Ovary (tissue), 9 donors: ENCODE data around the gene ADAMTSL3. TPM values are rescaled to one million over a fixed set of nuclear protein-coding genes. Genes with fewer than 3 reads are reported as not detected.

Experiments
- DNase-seq, 5 donors: peaks; one replicate each; pipeline ENCODE4 v3.0.0-alpha.2; 2019 to 2020
- H3K27ac ChIP-seq, 2 donors: fragments of 200-600 bp; one replicate each; pipeline versions ENCODE4 v1.5.1 to v1.8.0; 2019 to 2022
- H3K27me3 ChIP-seq: fragments of 200-600 bp; one replicate; pipeline ENCODE4 v1.8.0; 2022
- H3K36me3 ChIP-seq: fragments of 200-600 bp; sonication (generic); one replicate; pipeline ENCODE4 v1.5.1; 2019
- H3K4me1 ChIP-seq: one replicate; pipeline ENCODE4 v1.8.1; 2013; ENCODE audit warnings: mild to moderate bottlenecking, moderate library complexity; ENCODE audit not compliant: insufficient read depth
- H3K4me3 ChIP-seq: fragments of 200-600 bp; sonication (generic); one replicate; pipeline ENCODE4 v1.5.1; 2017
- H3K9me3 ChIP-seq, 2 donors: fragments of 200-600 bp in 1 of 2; sonication (generic) in 1 of 2; one replicate each; pipeline versions ENCODE4 v1.5.1 to v1.8.1; 2013 to 2019; ENCODE audit warnings: mild to moderate bottlenecking in 1 of 2, moderate library complexity in 1 of 2
- EP300 ChIP-seq: sonication (generic); formaldehyde crosslinking; IDR thresholded peaks from one replicate; pipeline ENCODE4 v1.6.1; 2017; ENCODE audit warnings: antibody characterized with exemption
- POLR2A ChIP-seq: fragments of 450-650 bp; IDR thresholded peaks from one replicate; pipeline ENCODE4 v1.6.1; 2017; ENCODE audit warnings: antibody characterized with exemption, mild to moderate bottlenecking, moderate library complexity
- whole genome bisulfite sequencing, 3 donors: extraction: QIAGEN DNeasy Blood & Tissue Kit in 1 of 3; methylation state at CpG; one replicate each; pipeline versions ENCODE4 v1.1.5 to v1.1.7; 2013 to 2017; 5-methylcytosine and 5-hydroxymethylcytosine counted together
- intact Hi-C, 4 donors: fragments of 100-400 bp; cut with DNase I; formaldehyde crosslinking; loops; one replicate each; pipeline versions ENCODE4 v1.11.0 to v1.15.1; 2022 to 2023
- polyA plus RNA-seq, 2 donors: library from polyadenylated mRNA; stranded (reverse); fragments of 200-250 nt in 1 of 2; fragments of 350-450 nt in 1 of 2; fragmentation: Illumina TruSeq in 1 of 2; extraction: RNeasy Lipid Tissue Mini Kit (QIAGEN cat#74804) in 1 of 2; gene quantifications; one replicate each; pipeline ENCODE4 v1.2.3, GENCODE V29; 2013 to 2014
- total RNA-seq, 7 donors: library from RNA; depleted of rRNA in 2 of 7; stranded (reverse); fragments of >200 nt in 2 of 7; fragmentation: NEBNext Ultra II Directional in 3 of 7; extraction: Animal tissue kit (Norgen Biotek cat#: 25700) in 3 of 7; gene quantifications; one replicate each; pipeline versions ENCODE4 v1.1.0 to v1.2.4, GENCODE V29; 2016 to 2023
- TF ChIP-seq, protein P1 (sequence below), 3 donors: fragments of 450-650 bp in 2 of 3; fragments of 200-600 bp in 1 of 3; IDR thresholded peaks; one replicate each; pipeline versions ENCODE4 v1.5.1 to v1.8.0; 2016 to 2022; ENCODE audit warnings: antibody characterized with exemption in 3 of 3, mild to moderate bottlenecking in 1 of 3
- donor health status: DM: no; HTN: no; CAD: no; lungs with moderate emphysema.
- donor health status: DM: no; HTN: no; CAD: no.
- donor health status: Bipolar disorder and iron deficiency.
- donor health status: DM: yes; HTN: yes; CAD: no.
- donor health status: DM: no; HTN: no; CAD: no.
- donor health status: DM: yes; HTN: yes; CAD: no.

The ADAMTSL3 gene
- total and polyA plus RNA-seq, 9 donors, result 0.96 to 9.0 (median 3.7) TPM

DNA sequence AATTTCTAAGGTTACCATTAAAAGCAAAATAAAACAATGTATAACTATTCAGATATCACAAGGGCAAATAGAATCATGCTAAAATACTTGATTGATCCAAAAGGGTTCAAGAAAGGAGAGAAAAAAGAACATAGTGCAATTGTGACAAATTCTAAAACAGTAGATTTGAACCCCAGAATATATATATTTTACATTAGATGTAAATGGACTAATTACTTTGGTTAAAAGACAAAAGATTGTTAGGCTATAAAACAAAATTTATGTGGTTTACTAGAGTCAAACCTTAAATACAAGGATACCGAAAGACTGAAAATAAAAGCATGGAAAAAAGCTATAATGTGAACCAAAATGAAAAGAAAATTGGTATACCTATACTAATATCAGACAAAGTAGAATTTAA is 129.3 kb downstream of the ADAMTSL3 start:
- TF ChIP-seq, protein P1, sequence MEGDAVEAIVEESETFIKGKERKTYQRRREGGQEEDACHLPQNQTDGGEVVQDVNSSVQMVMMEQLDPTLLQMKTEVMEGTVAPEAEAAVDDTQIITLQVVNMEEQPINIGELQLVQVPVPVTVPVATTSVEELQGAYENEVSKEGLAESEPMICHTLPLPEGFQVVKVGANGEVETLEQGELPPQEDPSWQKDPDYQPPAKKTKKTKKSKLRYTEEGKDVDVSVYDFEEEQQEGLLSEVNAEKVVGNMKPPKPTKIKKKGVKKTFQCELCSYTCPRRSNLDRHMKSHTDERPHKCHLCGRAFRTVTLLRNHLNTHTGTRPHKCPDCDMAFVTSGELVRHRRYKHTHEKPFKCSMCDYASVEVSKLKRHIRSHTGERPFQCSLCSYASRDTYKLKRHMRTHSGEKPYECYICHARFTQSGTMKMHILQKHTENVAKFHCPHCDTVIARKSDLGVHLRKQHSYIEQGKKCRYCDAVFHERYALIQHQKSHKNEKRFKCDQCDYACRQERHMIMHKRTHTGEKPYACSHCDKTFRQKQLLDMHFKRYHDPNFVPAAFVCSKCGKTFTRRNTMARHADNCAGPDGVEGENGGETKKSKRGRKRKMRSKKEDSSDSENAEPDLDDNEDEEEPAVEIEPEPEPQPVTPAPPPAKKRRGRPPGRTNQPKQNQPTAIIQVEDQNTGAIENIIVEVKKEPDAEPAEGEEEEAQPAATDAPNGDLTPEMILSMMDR (IDR thresholded peaks at IDR 0.05), result no peak
- TF ChIP-seq EP300, result no peak
- no peak for TF ChIP-seq POLR2A
- intact Hi-C loops, result no loop called here
- Histone ChIP-seq H3K4me1 (no peaks in the 10 kb centered on the region), H3K4me3 (no peak overlapping the region), H3K27me3 (no peaks in the 10 kb centered on the region), H3K9me3 (no peaks in the 10 kb centered on the region), H3K27ac (no peak overlapping the region), H3K36me3 (no peaks in the 10 kb centered on the region)
- 94 to 98% (median 97%) methylated on average over 1 of the region's 1 CpG for WGBS, 3 donors
- DNase-seq, result no peak

DNA sequence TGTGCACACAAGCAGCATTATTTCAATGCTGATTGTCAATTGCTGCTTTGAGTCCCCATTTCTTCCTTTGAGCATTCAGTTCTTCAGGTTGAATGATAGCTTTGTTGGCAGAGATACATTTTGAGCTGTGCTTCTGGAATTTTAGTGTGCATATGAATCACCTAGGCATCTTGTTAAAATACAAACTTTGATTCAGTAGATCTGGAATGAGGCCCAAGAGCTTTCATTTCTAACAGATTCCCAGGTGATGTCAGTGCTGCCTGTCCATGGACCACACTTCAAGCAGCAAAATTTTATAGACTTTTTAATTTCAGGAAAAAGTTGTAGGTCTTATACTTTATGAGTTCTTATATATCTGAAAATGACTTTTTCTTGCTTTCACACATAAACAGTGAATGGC is 131.1 kb downstream of the ADAMTSL3 start:
- Histone ChIP-seq H3K9me3 (no peaks in the 10 kb centered on the region), H3K27me3 (no peaks in the 10 kb centered on the region), H3K36me3 (no peaks in the 10 kb centered on the region), H3K4me3 (no peak overlapping the region), H3K27ac (no peak overlapping the region), H3K4me1 (no peaks in the 10 kb centered on the region)
- DNase-seq, result no peak
- TF ChIP-seq, protein P1 (IDR thresholded peaks at IDR 0.05), result no peak
- TF ChIP-seq EP300 (no peak), POLR2A (no peak)
- intact Hi-C loops, result no loop called here

DNA sequence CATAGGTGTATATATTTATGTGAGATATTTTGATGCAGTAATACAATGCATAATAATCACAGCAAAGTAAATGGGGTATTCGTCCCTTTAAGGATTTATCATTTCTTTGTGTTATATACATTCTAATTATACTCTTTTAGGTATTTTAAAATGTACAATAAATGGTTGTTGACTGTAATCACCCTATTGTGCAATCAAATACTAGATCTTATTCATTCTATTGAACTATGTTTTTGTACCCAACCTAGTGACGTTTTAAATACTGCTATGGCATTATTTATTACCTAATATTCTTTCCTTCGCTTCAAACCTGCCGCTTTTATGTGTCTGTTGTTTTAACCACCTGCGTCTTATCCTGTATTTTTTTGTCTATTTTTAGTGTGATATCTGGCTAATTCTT is 132.4 kb downstream of the ADAMTSL3 start:
- 84 to 86% (median 85%) methylated on average over 5 of the region's 5 CpGs for WGBS, 3 donors

DNA sequence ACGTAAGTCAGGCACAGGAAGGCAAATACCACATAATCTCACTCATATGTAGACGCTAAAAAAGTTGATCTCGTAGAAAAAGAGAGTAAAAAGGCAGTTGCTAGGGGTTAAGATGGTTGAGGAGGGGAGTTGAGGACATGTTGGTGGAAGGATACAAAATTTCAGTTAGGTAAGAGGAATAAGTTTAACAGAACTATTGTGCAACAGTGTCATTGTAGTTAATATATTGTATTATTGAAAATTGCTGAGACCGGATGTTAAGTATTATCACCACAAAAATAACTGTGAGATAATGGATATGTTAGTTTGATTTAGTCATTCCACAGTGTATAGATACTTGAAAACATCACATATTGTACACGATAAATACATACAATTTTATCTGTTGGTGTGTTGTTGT is 139.1 kb downstream of the ADAMTSL3 start:
- Histone ChIP-seq H3K4me3 (no peak overlapping the region), H3K27ac (no peak overlapping the region), H3K27me3 (no peaks in the 10 kb centered on the region), H3K36me3 (no peaks in the 10 kb centered on the region), H3K4me1 (no peaks in the 10 kb centered on the region), H3K9me3 (no peaks in the 10 kb centered on the region)
- TF ChIP-seq POLR2A (no peak), EP300 (no peak)
- TF ChIP-seq, protein P1 (IDR thresholded peaks at IDR 0.05), result no peak
- DNase-seq, result no peak
- WGBS, 3 donors, result 92 to 94% (median 94%) methylated on average over 5 of the region's 5 CpGs
- intact Hi-C loops, result no loop called here

More for the DNA sequence above, 132.4 kb downstream of the ADAMTSL3 start:
- intact Hi-C loops, result no loop called here
- Histone ChIP-seq H3K4me3 (no peak overlapping the region), H3K4me1 (no peaks in the 10 kb centered on the region), H3K9me3 (no peaks in the 10 kb centered on the region), H3K27ac (no peak overlapping the region), H3K27me3 (no peaks in the 10 kb centered on the region), H3K36me3 (no peaks in the 10 kb centered on the region)
- no peak for TF ChIP-seq EP300
- TF ChIP-seq, protein P1 (IDR thresholded peaks at IDR 0.05), result no peak
- no peak for TF ChIP-seq POLR2A
- DNase-seq, result no peak

DNA sequence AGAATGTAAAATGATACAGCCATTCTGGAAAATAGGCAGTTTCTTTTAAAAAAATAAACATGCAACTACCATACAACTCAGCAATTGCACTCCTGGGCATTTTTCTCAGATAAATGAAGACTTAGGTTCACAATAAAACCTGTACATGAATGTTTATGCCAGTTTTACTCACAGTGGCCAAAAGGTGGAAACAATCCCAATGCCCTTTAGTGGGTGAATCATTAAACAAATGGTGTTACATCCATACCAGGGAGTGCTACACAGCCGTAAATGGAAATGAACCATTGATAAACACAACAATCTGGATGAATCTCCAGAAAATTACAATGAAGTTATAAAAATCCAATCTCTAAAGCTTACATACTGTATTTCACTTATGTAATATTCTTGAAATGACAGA is 140.3 kb downstream of the ADAMTSL3 start:
- H3K27ac ChIP-seq, result no peak overlapping the region
- H3K9me3 ChIP-seq, result no peaks in the 10 kb centered on the region
- H3K4me1 ChIP-seq, result no peaks in the 10 kb centered on the region
- WGBS, 3 donors, result 76 to 82% (median 82%) methylated on average over 1 of the region's 1 CpG
- no peaks in the 10 kb centered on the region for H3K27me3 ChIP-seq
- TF ChIP-seq EP300 (no peak), POLR2A (no peak)
- TF ChIP-seq, protein P1 (IDR thresholded peaks at IDR 0.05), result no peak
- intact Hi-C loops, result no loop called here
- no peak overlapping the region for H3K4me3 ChIP-seq
- no peak for DNase-seq
- no peaks in the 10 kb centered on the region for H3K36me3 ChIP-seq
